Measurements from ENCODE around the gene ERN1. TPM values are rescaled to one million over a fixed set of nuclear protein-coding genes. Genes with fewer than 3 reads are reported as not detected.

ERN1 gene
- total and polyA plus RNA-seq, 2 of the 8 experiments (the other 6 are each of a cell fraction or from before 2014, with no cell fraction given), result 1.8 to 3.9 TPM

- CTCF ChIA-PET (ENCODE audit: partially characterized antibody), result interaction anchor here (0.8 to 4.3 kb wide), 7 partner anchors 9 to 225 kb away, joined by 3 to 35 read pairs (median 5); no protein-coding TSS in a partner anchor
- no peak overlapping the region for H3K23ac ChIP-seq (ENCODE audit: insufficient read length)
- no peaks in the 10 kb centered on the region for H3K23me2 ChIP-seq (ENCODE audit: low read depth, low read length)
- no peak overlapping the region for H3K4ac ChIP-seq (replicated peaks; ENCODE audit: insufficient read length, low read depth, low read length)
- no peaks in the 10 kb centered on the region for H3K27me3 ChIP-seq (replicated peaks in 1 of 4; ENCODE audit: control insufficient read depth in 3 of 4, extremely low read depth in 1 of 4, insufficient read depth in 3 of 4, low read length in 3 of 4)
- no peak overlapping the region for H3K27ac ChIP-seq (ENCODE audit: low read depth, low read length)
- WGBS, 2 experiments (ENCODE audit: extremely low coverage in 1 of 2, insufficient coverage in 1 of 2, insufficient read length in 1 of 2, insufficient replicate concordance in 2 of 2, low coverage in 1 of 2, low lambda C conversion rate in 2 of 2, missing lambda C conversion rate in 1 of 2), result 96% methylated on average over 7 of the region's 7 CpGs; no CpG with 5 or more reads in 1 of the 2 experiments
- no peaks in the 10 kb centered on the region for H3K79me1 ChIP-seq (ENCODE audit: low read depth, low read length)
- no peak overlapping the region for H4K5ac ChIP-seq (ENCODE audit: insufficient read length, low read depth, low read length)
- no peak overlapping the region for H2BK15ac ChIP-seq (ENCODE audit: low read length)
- no peak overlapping the region for H2BK120ac ChIP-seq (replicated peaks; ENCODE audit: low read depth, low read length)
- no peak overlapping the region for H3K14ac ChIP-seq (ENCODE audit: insufficient read length)
- POLR2A ChIA-PET (ENCODE audit: partially characterized antibody), result interaction anchor here (1.2 to 1.9 kb wide), 2 partner anchors 12 to 64 kb away, joined by 3 to 4 read pairs; no protein-coding TSS in a partner anchor
- no peak overlapping the region for H3K18ac ChIP-seq (ENCODE audit: extremely low read depth, low read length)
- no peak overlapping the region for H3K4me2 ChIP-seq (ENCODE audit: insufficient read depth in 1 of 2, low read depth in 2 of 2, low read length in 2 of 2)
- H3K56ac ChIP-seq (replicated peaks; ENCODE audit: insufficient read length, low read depth, low read length), result no peak overlapping the region
- no peak overlapping the region for H2AK5ac ChIP-seq (ENCODE audit: low read depth, low read length)
- no peak overlapping the region for H2BK20ac ChIP-seq (ENCODE audit: low read length)
- H2BK12ac ChIP-seq (ENCODE audit: low read depth, low read length), result no peak overlapping the region
- no peak for DNase-seq (ENCODE audit: low read depth in 1 of 2, low spot score in 2 of 2)
- no peak overlapping the region for H3K9ac ChIP-seq (replicated peaks in 1 of 4; ENCODE audit: extremely low read depth in 1 of 4, low read depth in 3 of 4, low read length in 3 of 4)
- H3K4me1 ChIP-seq (replicated peaks in 1 of 4; ENCODE audit: control insufficient read depth in 3 of 4, insufficient read depth in 4 of 4, low read length in 3 of 4), result peaks cover 0 to 3% (median 0%) of the 10 kb centered on the region in 4 experiments; a peak in 1 of 7 replicates
- no peaks in the 10 kb centered on the region; a peak in 3 of 8 replicates for H3K36me3 ChIP-seq (ENCODE audit: control insufficient read depth in 2 of 4, insufficient read depth in 4 of 4, low read length in 3 of 4)
- H4K91ac ChIP-seq (replicated peaks; ENCODE audit: insufficient read length, low read length), result no peak overlapping the region
- H4K20me1 ChIP-seq (replicated peaks in 1 of 2; ENCODE audit: control insufficient read depth in 1 of 2, insufficient read depth in 2 of 2, low read length in 2 of 2), result no peaks in the 10 kb centered on the region
- H2BK5ac ChIP-seq (ENCODE audit: low read depth, low read length), result no peak overlapping the region
- FAIRE-seq, result no peak
- no peaks in the 10 kb centered on the region for H3K79me2 ChIP-seq (ENCODE audit: control insufficient read depth in 1 of 2, insufficient read depth in 2 of 2, low read length in 2 of 2)
- H3K4me3 ChIP-seq (ENCODE audit: extremely low read depth in 1 of 4, insufficient read depth in 2 of 4, low read depth in 3 of 4, low read length in 4 of 4), result no peak overlapping the region
- no peak overlapping the region for H4K8ac ChIP-seq (ENCODE audit: extremely low read depth, insufficient read depth, low read length)
- H2AFZ ChIP-seq (ENCODE audit: low read length), result no peak overlapping the region
- peaks cover 0 to 8% of the 10 kb centered on the region in 2 experiments; a peak in 2 of 4 replicates for H3K9me3 ChIP-seq (ENCODE audit: insufficient read depth in 2 of 2, low read depth in 1 of 2, low read length in 1 of 2)
- TF ChIP-seq TEAD4 (IDR thresholded peaks at IDR 0.05; ENCODE audit: low read depth, low read length) (no peak), BCL11A (IDR thresholded peaks at IDR 0.05; ENCODE audit: low read depth in 2 of 2, low read length in 2 of 2) (no peak), E2F6 (IDR thresholded peaks at IDR 0.05) (no peak), TAF1 (IDR thresholded peaks at IDR 0.05; ENCODE audit: low read depth, low read length) (no peak), RAD21 (IDR thresholded peaks at IDR 0.05 in 1 of 2, conservative IDR thresholded peaks at IDR 0.05 in 1 of 2; ENCODE audit: low read depth in 2 of 2, low read length in 2 of 2) (no peak), CEBPB (IDR thresholded peaks at IDR 0.05; ENCODE audit: low read depth, low read length) (no peak), SIRT6 (IDR thresholded peaks at IDR 0.05; ENCODE audit: low read length) (no peak), ATF3 (IDR thresholded peaks at IDR 0.05; ENCODE audit: insufficient read depth, low read depth, low read length) (no peak), CTCF (IDR thresholded peaks at IDR 0.05; ENCODE audit: control extremely low read depth in 1 of 3, insufficient read depth in 1 of 3, low read depth in 1 of 3, low read length in 3 of 3) (no peak), GABPA (IDR thresholded peaks at IDR 0.05; ENCODE audit: borderline replicate concordance, insufficient read depth, low read length) (no peak)
Observed at GRCh38 chr17:64066716-64067115, 63.2 kb downstream of the ERN1 start.
